AG04450 (cell line): ENCODE results near the gene KLHL29. TPM values are rescaled to one million over a fixed set of nuclear protein-coding genes. Genes with fewer than 3 reads are reported as not detected.

ENCODE experiments used
- CTCF ChIA-PET: fragments of 300-600, 350-600 bp; formaldehyde crosslinking; extraction: SDS; loops from one replicate; lab custom pipeline; 2022; ENCODE audit warnings: antibody characterized with exemption, inconsistent platforms; lab: Charles Lee
- POLR2A ChIA-PET: fragments of 350-600 bp; formaldehyde crosslinking; extraction: SDS; loops from one replicate; lab custom pipeline; 2021; ENCODE audit warnings: antibody characterized with exemption, inconsistent platforms; lab: Yijun Ruan, JAX
- DNase-seq: peaks from one replicate; pipeline ENCODE4 v3.0.0-alpha.2; 2011; ENCODE audit warnings: low read depth, low spot score
- H3K27ac ChIP-seq: one replicate; pipeline ENCODE4 v1.5.1; 2012; ENCODE audit warnings: low read depth, low read length, control low read depth
- H3K27me3 ChIP-seq: one replicate; pipeline ENCODE4 v1.6.0; 2012; ENCODE audit warnings: low read length; ENCODE audit not compliant: control insufficient read depth, insufficient read depth
- H3K4me3 ChIP-seq: 2 replicates; pipeline ENCODE4 v1.5.1; 2011; ENCODE audit warnings: mild to moderate bottlenecking, low read depth, low read length, control low read depth
- H3K9me3 ChIP-seq: 2 replicates; pipeline ENCODE4 v1.5.1; 2012; ENCODE audit warnings: low read length; ENCODE audit not compliant: control insufficient read depth, insufficient read depth
- polyA plus RNA-seq: library from polyadenylated mRNA; depleted of rRNA; stranded (reverse); fragments of >200 nt; gene quantifications from 2 replicates; pipeline ENCODE4 v1.2.3, GENCODE V29; 2011
- TF ChIP-seq, protein P1 (sequence below): IDR thresholded peaks from 2 replicates; pipeline ENCODE4 v1.5.1; 2011; ENCODE audit warnings: low read depth, low read length, control low read depth, inconsistent platforms

Gene KLHL29
- polyA plus RNA-seq, 1 experiment = 3.6 TPM

GRCh38 chr2:23694058-23695045, 309.4 kb downstream of the KLHL29 start:
- DNase-seq = no peak
- Histone ChIP-seq H3K27ac (no peak overlapping the region), H3K9me3 (peaks cover 2% of the 10 kb centered on the region), H3K4me3 (no peak overlapping the region), H3K27me3 (no peaks in the 10 kb centered on the region)
- TF ChIP-seq, protein P1, sequence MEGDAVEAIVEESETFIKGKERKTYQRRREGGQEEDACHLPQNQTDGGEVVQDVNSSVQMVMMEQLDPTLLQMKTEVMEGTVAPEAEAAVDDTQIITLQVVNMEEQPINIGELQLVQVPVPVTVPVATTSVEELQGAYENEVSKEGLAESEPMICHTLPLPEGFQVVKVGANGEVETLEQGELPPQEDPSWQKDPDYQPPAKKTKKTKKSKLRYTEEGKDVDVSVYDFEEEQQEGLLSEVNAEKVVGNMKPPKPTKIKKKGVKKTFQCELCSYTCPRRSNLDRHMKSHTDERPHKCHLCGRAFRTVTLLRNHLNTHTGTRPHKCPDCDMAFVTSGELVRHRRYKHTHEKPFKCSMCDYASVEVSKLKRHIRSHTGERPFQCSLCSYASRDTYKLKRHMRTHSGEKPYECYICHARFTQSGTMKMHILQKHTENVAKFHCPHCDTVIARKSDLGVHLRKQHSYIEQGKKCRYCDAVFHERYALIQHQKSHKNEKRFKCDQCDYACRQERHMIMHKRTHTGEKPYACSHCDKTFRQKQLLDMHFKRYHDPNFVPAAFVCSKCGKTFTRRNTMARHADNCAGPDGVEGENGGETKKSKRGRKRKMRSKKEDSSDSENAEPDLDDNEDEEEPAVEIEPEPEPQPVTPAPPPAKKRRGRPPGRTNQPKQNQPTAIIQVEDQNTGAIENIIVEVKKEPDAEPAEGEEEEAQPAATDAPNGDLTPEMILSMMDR = no peak
- CTCF ChIA-PET = no interaction called here
- POLR2A ChIA-PET = no interaction called here

- TF ChIP-seq, protein P1 = no peak
- POLR2A ChIA-PET = no interaction called here
- CTCF ChIA-PET = no interaction called here
- Histone ChIP-seq H3K27ac (no peak overlapping the region), H3K9me3 (peaks cover 10% of the 10 kb centered on the region), H3K27me3 (no peaks in the 10 kb centered on the region), H3K4me3 (no peak overlapping the region)
- DNase-seq = no peak
Observed at GRCh38 chr2:23695214-23695889, 310.4 kb downstream of the KLHL29 start.

DNA sequence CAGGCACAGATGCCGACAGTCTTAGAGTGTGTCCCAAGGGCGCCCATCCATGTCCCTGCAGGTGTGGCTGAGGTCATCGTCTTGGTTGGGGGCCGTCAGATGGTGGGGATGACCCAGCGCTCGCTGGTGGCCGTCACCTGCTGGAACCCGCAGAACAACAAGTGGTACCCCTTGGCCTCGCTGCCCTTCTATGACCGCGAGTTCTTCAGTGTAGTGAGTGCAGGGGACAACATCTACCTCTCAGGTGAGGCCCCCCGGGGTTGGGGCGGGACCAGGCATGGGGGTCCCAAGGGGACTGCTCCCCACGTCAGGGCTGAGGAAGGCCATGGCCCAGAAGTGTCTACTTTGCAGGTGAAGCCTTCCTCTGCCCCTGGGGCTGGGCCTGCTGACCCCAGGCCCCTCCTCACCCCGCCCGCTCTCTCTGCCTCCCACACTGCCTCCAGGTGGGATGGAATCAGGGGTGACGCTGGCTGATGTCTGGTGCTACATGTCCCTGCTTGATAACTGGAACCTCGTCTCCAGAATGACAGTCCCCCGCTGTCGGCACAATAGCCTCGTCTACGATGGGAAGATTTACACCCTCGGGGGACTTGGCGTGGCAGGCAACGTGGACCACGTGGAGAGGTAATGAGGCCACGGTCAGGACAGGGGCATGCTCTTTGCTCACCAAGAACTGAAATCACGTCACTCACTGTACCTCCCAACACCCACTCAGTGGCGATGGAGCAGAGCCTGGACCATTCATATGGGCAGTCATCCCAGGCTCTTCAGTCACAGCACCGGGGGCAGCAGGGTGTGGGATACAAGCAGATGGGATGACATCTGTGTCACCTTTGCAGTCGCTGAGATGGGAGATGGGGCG, 311.1 kb downstream of the KLHL29 start:
- POLR2A ChIA-PET = no interaction called here
- no peaks in the 10 kb centered on the region for H3K27me3 ChIP-seq
- peaks cover 14% of the 10 kb centered on the region for H3K9me3 ChIP-seq
- TF ChIP-seq, protein P1 = no peak
- H3K27ac ChIP-seq = no peak overlapping the region
- DNase-seq = no peak
- no peak overlapping the region for H3K4me3 ChIP-seq
- CTCF ChIA-PET = no interaction called here

DNA sequence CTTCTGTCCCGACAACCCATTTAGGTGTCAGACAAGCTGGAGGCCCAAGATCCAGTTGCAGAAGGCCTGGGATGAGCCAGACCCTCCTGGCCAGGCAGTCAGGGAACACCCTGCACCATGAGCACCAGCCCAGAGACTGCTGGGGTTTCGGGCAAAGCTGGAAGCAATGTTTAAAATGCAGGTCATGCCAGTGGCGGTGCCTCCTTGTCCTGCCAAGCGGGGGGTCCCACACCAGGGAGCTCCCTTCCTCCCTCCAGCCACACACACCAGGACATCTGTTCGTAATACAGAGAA, 311.7 kb downstream of the KLHL29 start:
- TF ChIP-seq, protein P1 = no peak
- Histone ChIP-seq H3K27ac (no peak overlapping the region), H3K4me3 (no peak overlapping the region), H3K9me3 (peaks cover 14% of the 10 kb centered on the region), H3K27me3 (no peaks in the 10 kb centered on the region)
- no peak for DNase-seq
- ChIA-PET POLR2A (no interaction called here), CTCF (no interaction called here)
